ENCODE data around the gene NXPE4. TPM values are rescaled to one million over a fixed set of nuclear protein-coding genes. Genes with fewer than 3 reads are reported as not detected.

The NXPE4 gene
- total RNA-seq, 1 donor: not detected

DNA sequence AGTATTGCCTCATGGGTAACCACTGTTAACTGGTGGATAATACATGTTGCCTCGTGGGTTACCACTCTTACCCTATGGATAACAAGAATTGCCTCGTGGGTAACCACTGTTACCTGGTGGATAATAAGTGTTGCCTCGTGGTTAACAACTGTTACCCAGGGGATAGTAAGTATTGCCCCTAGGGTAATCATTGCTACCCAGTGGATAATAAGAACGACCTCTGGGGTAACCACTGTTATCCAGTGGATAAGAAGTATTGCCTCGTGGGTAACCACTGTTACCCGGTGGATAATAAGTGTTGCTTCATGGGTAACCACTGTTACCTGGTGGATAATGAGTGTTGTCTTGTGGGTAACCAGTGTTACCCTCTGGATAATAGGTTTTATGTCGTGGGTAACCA, 28.1 kb upstream of the NXPE4 start:
- no peaks in the 10 kb centered on the region for H3K36me3 ChIP-seq (ENCODE audit: insufficient read depth, low read length)
- H3K4me2 ChIP-seq (ENCODE audit: insufficient read depth, low read length): no peak overlapping the region
- H3K27ac ChIP-seq (ENCODE audit: low read depth, low read length): no peak overlapping the region
- H3K9me3 ChIP-seq (ENCODE audit: low read depth, low read length): no peaks in the 10 kb centered on the region
- no peak overlapping the region for H2AFZ ChIP-seq (ENCODE audit: low read length)
- H3K27me3 ChIP-seq (ENCODE audit: insufficient read depth, low read length): no peaks in the 10 kb centered on the region
- no peak for DNase-seq (ENCODE audit: insufficient read length, low spot score, missing footprints)
- H4K20me1 ChIP-seq (ENCODE audit: insufficient read depth, low read length): no peaks in the 10 kb centered on the region
- H3K79me2 ChIP-seq (ENCODE audit: insufficient read depth, low read length): no peaks in the 10 kb centered on the region
- TF ChIP-seq, protein P1, sequence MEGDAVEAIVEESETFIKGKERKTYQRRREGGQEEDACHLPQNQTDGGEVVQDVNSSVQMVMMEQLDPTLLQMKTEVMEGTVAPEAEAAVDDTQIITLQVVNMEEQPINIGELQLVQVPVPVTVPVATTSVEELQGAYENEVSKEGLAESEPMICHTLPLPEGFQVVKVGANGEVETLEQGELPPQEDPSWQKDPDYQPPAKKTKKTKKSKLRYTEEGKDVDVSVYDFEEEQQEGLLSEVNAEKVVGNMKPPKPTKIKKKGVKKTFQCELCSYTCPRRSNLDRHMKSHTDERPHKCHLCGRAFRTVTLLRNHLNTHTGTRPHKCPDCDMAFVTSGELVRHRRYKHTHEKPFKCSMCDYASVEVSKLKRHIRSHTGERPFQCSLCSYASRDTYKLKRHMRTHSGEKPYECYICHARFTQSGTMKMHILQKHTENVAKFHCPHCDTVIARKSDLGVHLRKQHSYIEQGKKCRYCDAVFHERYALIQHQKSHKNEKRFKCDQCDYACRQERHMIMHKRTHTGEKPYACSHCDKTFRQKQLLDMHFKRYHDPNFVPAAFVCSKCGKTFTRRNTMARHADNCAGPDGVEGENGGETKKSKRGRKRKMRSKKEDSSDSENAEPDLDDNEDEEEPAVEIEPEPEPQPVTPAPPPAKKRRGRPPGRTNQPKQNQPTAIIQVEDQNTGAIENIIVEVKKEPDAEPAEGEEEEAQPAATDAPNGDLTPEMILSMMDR (IDR thresholded peaks at IDR 0.05; ENCODE audit: extremely low read depth, low read depth, low read length): no peak
- H3K4me3 ChIP-seq (ENCODE audit: insufficient read depth, low read length): no peak overlapping the region
- no peaks in the 10 kb centered on the region for H3K4me1 ChIP-seq (ENCODE audit: insufficient read depth, low read length)

DNA sequence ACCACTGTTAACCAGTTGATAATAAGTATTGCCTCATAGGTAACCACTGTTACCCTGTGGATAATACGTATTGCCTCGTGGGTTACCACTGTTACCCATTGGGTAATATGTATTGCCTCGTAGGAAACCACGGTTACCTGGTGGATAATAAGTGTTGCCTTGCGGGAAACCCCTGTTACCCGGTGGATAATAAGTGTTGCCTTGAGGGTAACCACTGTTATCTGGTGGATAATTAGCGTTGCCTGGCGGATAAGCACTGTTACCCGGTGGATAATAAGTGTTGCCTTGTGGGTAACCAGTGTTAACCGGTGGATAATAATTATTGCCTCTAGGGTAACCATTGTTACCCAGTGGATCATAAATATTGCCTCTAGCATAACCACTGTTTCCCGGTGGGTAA, 27.3 kb upstream of the NXPE4 start:
- TF ChIP-seq, protein P1 (IDR thresholded peaks at IDR 0.05; ENCODE audit: extremely low read depth, low read depth, low read length): no peak
- Histone ChIP-seq H3K9me3 (ENCODE audit: low read depth, low read length) (no peaks in the 10 kb centered on the region), H3K4me1 (ENCODE audit: insufficient read depth, low read length) (no peaks in the 10 kb centered on the region)

DNA sequence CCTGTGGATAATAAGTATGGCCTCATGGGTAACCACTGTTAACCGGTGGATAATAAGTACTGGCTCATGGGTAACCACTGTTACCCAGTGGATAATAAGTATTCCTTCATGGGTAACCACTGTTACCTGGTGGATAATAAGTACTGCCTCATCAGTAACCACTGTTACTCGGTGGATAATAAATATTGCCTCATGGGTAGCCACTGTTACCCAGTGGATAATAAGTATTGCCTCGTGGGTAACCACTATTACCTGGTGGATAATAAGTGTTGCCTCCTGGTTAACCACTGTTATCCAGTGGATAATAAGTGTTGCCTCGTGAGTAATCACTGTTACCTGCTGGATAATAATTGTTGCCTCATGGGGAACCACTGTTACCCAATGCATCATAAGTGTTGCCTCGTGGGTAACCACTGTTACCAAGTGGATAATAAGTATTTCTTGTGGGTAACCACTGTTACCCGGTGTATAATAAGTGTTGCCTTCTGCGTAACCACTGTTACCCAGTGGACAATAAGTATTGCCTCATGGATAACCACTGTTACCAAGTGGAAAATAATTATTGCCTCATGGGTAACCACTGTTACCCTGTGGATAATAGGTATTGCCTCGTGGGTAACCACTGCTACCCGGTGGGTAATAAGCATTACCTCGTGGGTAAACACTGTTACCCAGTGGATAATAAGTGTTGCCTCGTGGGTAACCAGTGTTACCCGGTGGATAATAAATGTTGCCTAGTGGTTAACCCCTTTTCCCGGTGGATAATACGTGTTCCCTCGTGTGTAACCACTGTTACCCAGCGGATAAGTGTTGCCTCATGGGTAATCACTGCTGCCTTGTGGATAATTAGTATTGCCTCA, 26.6 kb upstream of the NXPE4 start:
- Histone ChIP-seq H3K4me2 (ENCODE audit: insufficient read depth, low read length) (no peak overlapping the region), H3K36me3 (ENCODE audit: insufficient read depth, low read length) (no peaks in the 10 kb centered on the region), H3K79me2 (ENCODE audit: insufficient read depth, low read length) (no peaks in the 10 kb centered on the region), H4K20me1 (ENCODE audit: insufficient read depth, low read length) (no peaks in the 10 kb centered on the region), H2AFZ (ENCODE audit: low read length) (no peak overlapping the region), H3K9me3 (ENCODE audit: low read depth, low read length) (no peaks in the 10 kb centered on the region), H3K4me3 (ENCODE audit: insufficient read depth, low read length) (no peak overlapping the region), H3K27me3 (ENCODE audit: insufficient read depth, low read length) (no peaks in the 10 kb centered on the region), H3K27ac (ENCODE audit: low read depth, low read length) (no peak overlapping the region), H3K4me1 (ENCODE audit: insufficient read depth, low read length) (no peaks in the 10 kb centered on the region)
- DNase-seq (ENCODE audit: insufficient read length, low spot score, missing footprints): no peak
- TF ChIP-seq, protein P1 (IDR thresholded peaks at IDR 0.05; ENCODE audit: extremely low read depth, low read depth, low read length): no peak

More for the DNA sequence above, 27.3 kb upstream of the NXPE4 start:
- Histone ChIP-seq H2AFZ (ENCODE audit: low read length) (no peak overlapping the region), H3K4me2 (ENCODE audit: insufficient read depth, low read length) (no peak overlapping the region), H3K36me3 (ENCODE audit: insufficient read depth, low read length) (no peaks in the 10 kb centered on the region), H3K79me2 (ENCODE audit: insufficient read depth, low read length) (no peaks in the 10 kb centered on the region), H4K20me1 (ENCODE audit: insufficient read depth, low read length) (no peaks in the 10 kb centered on the region), H3K27me3 (ENCODE audit: insufficient read depth, low read length) (no peaks in the 10 kb centered on the region), H3K27ac (ENCODE audit: low read depth, low read length) (no peak overlapping the region), H3K4me3 (ENCODE audit: insufficient read depth, low read length) (no peak overlapping the region)
- DNase-seq (ENCODE audit: insufficient read length, low spot score, missing footprints): no peak

- TF ChIP-seq, protein P1 (IDR thresholded peaks at IDR 0.05; ENCODE audit: extremely low read depth, low read depth, low read length): no peak
- H3K9me3 ChIP-seq (ENCODE audit: low read depth, low read length): no peaks in the 10 kb centered on the region
Observed at GRCh38 chr11:114621072-114621471, 25.5 kb upstream of the NXPE4 start.

More at GRCh38 chr11:114621072-114621471, 25.5 kb upstream of the NXPE4 start:
- Histone ChIP-seq H3K79me2 (ENCODE audit: insufficient read depth, low read length) (no peaks in the 10 kb centered on the region), H3K4me3 (ENCODE audit: insufficient read depth, low read length) (no peak overlapping the region), H3K27ac (ENCODE audit: low read depth, low read length) (no peak overlapping the region), H3K36me3 (ENCODE audit: insufficient read depth, low read length) (no peaks in the 10 kb centered on the region), H4K20me1 (ENCODE audit: insufficient read depth, low read length) (no peaks in the 10 kb centered on the region), H2AFZ (ENCODE audit: low read length) (no peak overlapping the region), H3K27me3 (ENCODE audit: insufficient read depth, low read length) (no peaks in the 10 kb centered on the region), H3K4me1 (ENCODE audit: insufficient read depth, low read length) (no peaks in the 10 kb centered on the region), H3K4me2 (ENCODE audit: insufficient read depth, low read length) (no peak overlapping the region)
- no peak for DNase-seq (ENCODE audit: insufficient read length, low spot score, missing footprints)
